H1 (cell line): ENCODE results near the gene PDE9A. TPM values are rescaled to one million over a fixed set of nuclear protein-coding genes. Genes with fewer than 3 reads are reported as not detected.

Experiments
- CTCF ChIA-PET: fragments of 300-600 bp; sonication (Branson Sonifier 250); formaldehyde crosslinking; loops from one replicate; lab custom pipeline; 2021; ENCODE audit not compliant: partially characterized antibody; lab: Charles Lee
- POLR2A ChIA-PET: fragments of 300-600 bp; sonication (Branson Sonifier 250); formaldehyde crosslinking; loops from one replicate; lab custom pipeline; 2021; ENCODE audit warnings: inconsistent platforms; ENCODE audit not compliant: partially characterized antibody; lab: Charles Lee
- DNase-seq, 2 experiments: peaks; one replicate each; pipeline versions ENCODE4 v3.0.0 to v3.0.0-alpha.2; 2010 to 2022; ENCODE audit warnings: low spot score in 2 of 2, low read depth in 1 of 2, mixed read lengths in 1 of 2
- FAIRE-seq: peaks from 2 replicates; lab custom pipeline; 2011; peaks lifted over from hg19 to GRCh38; lab: Jason Lieb, UNC
- H2AFZ ChIP-seq: 2 replicates; pipeline ENCODE4 v1.8.1; 2012; ENCODE audit warnings: low read length, inconsistent platforms
- H2AK5ac ChIP-seq: 2 replicates; pipeline ENCODE4 v1.6.1; 2013; ENCODE audit warnings: low read depth, low read length
- H2BK120ac ChIP-seq: replicated peaks from 2 replicates; pipeline ENCODE3; 2013; ENCODE audit warnings: low read depth, low read length, inconsistent platforms
- H2BK12ac ChIP-seq: 2 replicates; pipeline ENCODE4 v1.6.1; 2013; ENCODE audit warnings: low read depth, low read length
- H2BK15ac ChIP-seq: 2 replicates; pipeline ENCODE4 v1.6.1; 2013; ENCODE audit warnings: low read length
- H2BK20ac ChIP-seq: 2 replicates; pipeline ENCODE4 v1.6.1; 2013; ENCODE audit warnings: low read length
- H2BK5ac ChIP-seq: 2 replicates; pipeline ENCODE4 v1.6.1; 2013; ENCODE audit warnings: low read depth, low read length
- H3K14ac ChIP-seq: 2 replicates; pipeline ENCODE4 v1.6.1; 2013; ENCODE audit warnings: inconsistent platforms; ENCODE audit not compliant: insufficient read length
- H3K18ac ChIP-seq: 2 replicates; pipeline ENCODE4 v1.6.1; 2013; ENCODE audit warnings: low read length; ENCODE audit errors: extremely low read depth
- H3K23ac ChIP-seq: 2 replicates; pipeline ENCODE4 v1.6.1; 2013; ENCODE audit warnings: inconsistent platforms; ENCODE audit not compliant: insufficient read length
- H3K23me2 ChIP-seq: 2 replicates; pipeline ENCODE4 v1.6.1; 2013; ENCODE audit warnings: low read depth, low read length
- H3K27ac ChIP-seq: 2 replicates; pipeline ENCODE4 v1.6.1; 2011; ENCODE audit warnings: low read depth, low read length, inconsistent platforms
- H3K27me3 ChIP-seq, 4 experiments: replicated peaks in 1 of 4; 1 replicate in 1 of 4; 2 replicates in 3 of 4; pipeline versions ENCODE4 v1.6.1 to v1.8.1; 2011 to 2013; ENCODE audit warnings: low read length in 3 of 4, mild to moderate bottlenecking in 3 of 4, inconsistent platforms in 2 of 4, mixed read lengths in 2 of 4, moderate library complexity in 1 of 4; ENCODE audit not compliant: control insufficient read depth in 3 of 4, insufficient read depth in 3 of 4; ENCODE audit errors: extremely low read depth in 1 of 4
- H3K36me3 ChIP-seq, 4 experiments: 2 replicates each; pipeline versions ENCODE4 v1.6.1 to v1.8.1; 2011 to 2013; ENCODE audit warnings: mild to moderate bottlenecking in 4 of 4, low read length in 3 of 4, moderate library complexity in 2 of 4, control low read depth in 1 of 4, inconsistent platforms in 1 of 4; ENCODE audit not compliant: insufficient read depth in 4 of 4, control insufficient read depth in 2 of 4
- H3K4ac ChIP-seq: replicated peaks from 2 replicates; pipeline ENCODE3; 2013; ENCODE audit warnings: low read length, low read depth, mixed read lengths, inconsistent platforms; ENCODE audit not compliant: insufficient read length
- H3K4me1 ChIP-seq, 4 experiments: replicated peaks in 1 of 4; 1 replicate in 1 of 4; 2 replicates in 3 of 4; pipeline versions ENCODE4 v1.6.1 to v1.8.1; 2011 to 2013; ENCODE audit warnings: low read length in 3 of 4, inconsistent platforms in 2 of 4, mixed read lengths in 1 of 4; ENCODE audit not compliant: insufficient read depth in 4 of 4, control insufficient read depth in 3 of 4
- H3K4me2 ChIP-seq, 2 experiments: 2 replicates each; pipeline versions ENCODE4 v1.6.1 to v1.8.1; 2011 to 2013; ENCODE audit warnings: low read depth in 2 of 2, low read length in 2 of 2, control low read depth in 1 of 2, inconsistent platforms in 1 of 2, mild to moderate bottlenecking in 1 of 2; ENCODE audit not compliant: insufficient read depth in 1 of 2
- H3K4me3 ChIP-seq, 4 experiments: fragments of 200-600, 300-600 bp in 1 of 4; sonication (generic), shearing (Covaris generic), sonication (Bioruptor Twin) in 1 of 4; 2 replicates each; pipeline versions ENCODE4 v1.5.1 to v1.8.1; 2011 to 2016; ENCODE audit warnings: low read length in 4 of 4, low read depth in 3 of 4, control low read depth in 2 of 4, inconsistent platforms in 2 of 4, mild to moderate bottlenecking in 2 of 4, mixed read lengths in 1 of 4, moderate library complexity in 1 of 4; ENCODE audit not compliant: insufficient read depth in 2 of 4; ENCODE audit errors: extremely low read depth in 1 of 4
- H3K56ac ChIP-seq: replicated peaks from 2 replicates; pipeline ENCODE3; 2013; ENCODE audit warnings: low read depth, mild to moderate bottlenecking, mixed read lengths, low read length, inconsistent platforms; ENCODE audit not compliant: insufficient read length
- H3K79me1 ChIP-seq: 2 replicates; pipeline ENCODE4 v1.6.1; 2013; ENCODE audit warnings: low read depth, low read length, control low read depth
- H3K79me2 ChIP-seq, 2 experiments: 2 replicates each; pipeline versions ENCODE4 v1.6.1 to v1.8.1; 2012 to 2013; ENCODE audit warnings: low read length in 2 of 2, mild to moderate bottlenecking in 2 of 2, inconsistent platforms in 1 of 2; ENCODE audit not compliant: insufficient read depth in 2 of 2, control insufficient read depth in 1 of 2
- H3K9ac ChIP-seq, 4 experiments: replicated peaks in 1 of 4; 1 replicate in 1 of 4; 2 replicates in 3 of 4; pipeline versions ENCODE4 v1.6.1 to v1.8.1; 2011 to 2013; ENCODE audit warnings: low read depth in 3 of 4, low read length in 3 of 4, control low read depth in 2 of 4, mild to moderate bottlenecking in 2 of 4, moderate library complexity in 2 of 4, inconsistent platforms in 1 of 4; ENCODE audit errors: extremely low read depth in 1 of 4
- H3K9me3 ChIP-seq, 2 experiments: 2 replicates each; pipeline versions ENCODE4 v1.6.1 to v1.8.1; 2012 to 2013; ENCODE audit warnings: mild to moderate bottlenecking in 2 of 2, moderate library complexity in 2 of 2, control low read depth in 1 of 2, inconsistent platforms in 1 of 2, low read depth in 1 of 2, low read length in 1 of 2, mixed read lengths in 1 of 2; ENCODE audit not compliant: insufficient read depth in 2 of 2
- H4K20me1 ChIP-seq, 2 experiments: replicated peaks in 1 of 2; 2 replicates each; pipeline versions ENCODE3 to v1.8.1; 2011 to 2013; ENCODE audit warnings: inconsistent platforms in 2 of 2, low read length in 2 of 2, mild to moderate bottlenecking in 1 of 2; ENCODE audit not compliant: insufficient read depth in 2 of 2, control insufficient read depth in 1 of 2
- H4K5ac ChIP-seq: 2 replicates; pipeline ENCODE4 v1.6.1; 2013; ENCODE audit warnings: low read length, low read depth, mixed read lengths, inconsistent platforms; ENCODE audit not compliant: insufficient read length
- H4K8ac ChIP-seq: 2 replicates; pipeline ENCODE4 v1.8.0; 2013; ENCODE audit warnings: mild to moderate bottlenecking, moderate library complexity, low read length, inconsistent platforms; ENCODE audit not compliant: insufficient read depth; ENCODE audit errors: extremely low read depth
- H4K91ac ChIP-seq: replicated peaks from 2 replicates; pipeline ENCODE3; 2013; ENCODE audit warnings: low read length, mixed read lengths, inconsistent platforms; ENCODE audit not compliant: insufficient read length
- BCL11A ChIP-seq, 2 experiments: IDR thresholded peaks; one replicate each; pipeline ENCODE4 v1.6.1; 2011; ENCODE audit warnings: low read depth in 2 of 2, low read length in 2 of 2, mild to moderate bottlenecking in 2 of 2
- CBX8 ChIP-seq: fragments of 300-800, 300-1000 bp; sonication (generic); IDR thresholded peaks from 2 replicates; pipeline ENCODE4 v1.7.1; 2016; ENCODE audit warnings: low read depth, low read length, borderline replicate concordance
- CHD2 ChIP-seq: IDR thresholded peaks from 2 replicates; pipeline ENCODE4 v1.6.1; 2012; ENCODE audit warnings: low read length, improper control_type of control experiment
- CREB1 ChIP-seq: IDR thresholded peaks from 2 replicates; pipeline ENCODE4 v1.6.1; 2012; ENCODE audit warnings: inconsistent platforms
- HDAC6 ChIP-seq: IDR thresholded peaks from one replicate; pipeline ENCODE4 v1.7.1; 2012; ENCODE audit warnings: low read depth, mild to moderate bottlenecking, inconsistent platforms, low read length, moderate library complexity
- MAFK ChIP-seq: IDR thresholded peaks from 2 replicates; pipeline ENCODE4 v1.6.1; 2012; ENCODE audit warnings: low read depth, mild to moderate bottlenecking, improper control_type of control experiment, low read length
- RAD21 ChIP-seq, 2 experiments: IDR thresholded peaks in 1 of 2; conservative IDR thresholded peaks in 1 of 2; 2 replicates each; pipeline ENCODE4 v1.6.1; 2011; ENCODE audit warnings: low read depth in 2 of 2, low read length in 2 of 2, improper control_type of control experiment in 1 of 2, inconsistent platforms in 1 of 2, mild to moderate bottlenecking in 1 of 2, moderate library complexity in 1 of 2
- RBBP5 ChIP-seq: IDR thresholded peaks from 2 replicates; pipeline ENCODE4 v1.7.1; 2012; ENCODE audit warnings: low read depth, mild to moderate bottlenecking, inconsistent platforms, low read length, moderate library complexity, borderline replicate concordance
- SAP30 ChIP-seq: fragments of 300-600 bp; sonication (generic); IDR thresholded peaks from 2 replicates; pipeline ENCODE4 v1.7.1; 2012; ENCODE audit warnings: low read length, moderate library complexity, mild to moderate bottlenecking, inconsistent platforms; ENCODE audit not compliant: insufficient read depth, insufficient replicate concordance
- SIRT6 ChIP-seq: IDR thresholded peaks from one replicate; pipeline ENCODE4 v1.7.1; 2012; ENCODE audit warnings: low read length, inconsistent platforms
- SIX5 ChIP-seq: IDR thresholded peaks from 2 replicates; pipeline ENCODE4 v1.6.1; 2011; ENCODE audit warnings: mild to moderate bottlenecking, low read depth, low read length
- ZNF274 ChIP-seq: IDR thresholded peaks from 2 replicates; pipeline ENCODE4 v1.7.0; 2012; ENCODE audit warnings: low read length, borderline replicate concordance; ENCODE audit errors: extremely low read depth
- WGBS, 2 experiments: shearing (Covaris generic) in 1 of 2; methylation state at CpG; one replicate each; pipeline versions ENCODE4 v1.1.6 to v1.1.7; 2013 to 2015; ENCODE audit warnings: low lambda C conversion rate in 2 of 2, mixed read lengths in 2 of 2, inconsistent platforms in 1 of 2, low coverage in 1 of 2, missing lambda C conversion rate in 1 of 2; ENCODE audit not compliant: insufficient replicate concordance in 2 of 2, insufficient coverage in 1 of 2, insufficient read length in 1 of 2; ENCODE audit errors: extremely low coverage in 1 of 2, missing lambda C conversion rate in 1 of 2; 5-methylcytosine and 5-hydroxymethylcytosine counted together
- polyA plus RNA-seq, 7 experiments: library from polyadenylated mRNA; depleted of rRNA in 3 of 7; stranded (reverse) in 5 of 7; unstranded in 2 of 7; fragments of >200 nt in 5 of 7; fragments of 200-250 nt in 2 of 7; gene quantifications; 1 replicate in 5 of 7; 2 replicates in 1 of 7; 4 replicates in 1 of 7; pipeline versions ENCODE4 v1.2.1 to v1.2.3, GENCODE V29; 2011 to 2013; ENCODE audit warnings: missing spikeins in 2 of 7, mixed read lengths in 2 of 7
- total RNA-seq: library from RNA; stranded (reverse); fragmentation: NEBNext Ultra II Directional; extraction: Animal tissue kit (Norgen Biotek cat#: 25700); gene quantifications from 2 replicates; pipeline ENCODE4 v1.2.1, GENCODE V29; 2021
- TF ChIP-seq, protein P1 (sequence below): IDR thresholded peaks from 2 replicates; pipeline ENCODE4 v1.6.1; 2011; ENCODE audit warnings: low read length, improper control_type of control experiment

PDE9A gene
- total and polyA plus RNA-seq, 2 of the 8 experiments (the other 6 are each of a cell fraction or from before 2014, with no cell fraction given): 39.2 to 45.9 TPM

DNA sequence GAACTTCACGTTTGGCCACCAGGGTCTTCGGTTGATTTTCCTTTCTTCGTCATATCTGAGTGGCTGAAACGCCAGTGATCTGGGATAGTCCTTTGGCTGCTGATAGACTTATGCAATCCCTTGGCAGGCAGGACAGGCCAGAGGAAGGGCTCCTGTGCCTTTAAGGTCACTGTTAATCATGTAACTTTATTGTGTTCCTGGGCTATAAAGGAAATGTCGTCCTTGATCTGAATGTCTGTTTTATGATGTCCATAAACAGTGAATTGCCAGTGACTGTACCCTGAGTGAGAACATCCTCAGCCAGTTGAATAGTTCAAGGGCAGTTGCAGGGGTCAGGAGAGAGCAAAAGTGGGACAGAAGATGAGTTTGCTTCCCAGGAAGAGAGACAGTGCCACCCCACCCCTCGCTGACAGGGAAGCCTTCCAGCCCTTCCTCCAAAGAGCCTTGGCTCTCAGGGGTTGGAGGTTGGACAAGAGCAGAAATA lies 68.0 kb downstream of the PDE9A start:
- Histone ChIP-seq H2BK5ac (no peak overlapping the region), H2AK5ac (no peak overlapping the region), H3K27me3 (no peaks in the 10 kb centered on the region), H4K91ac (no peak overlapping the region), H3K27ac (no peak overlapping the region), H4K8ac (no peak overlapping the region), H3K9ac (no peak overlapping the region), H3K4me3 (no peak overlapping the region), H3K14ac (no peak overlapping the region), H2BK15ac (no peak overlapping the region), H2BK12ac (no peak overlapping the region), H4K5ac (no peak overlapping the region), H3K79me1 (no peaks in the 10 kb centered on the region), H3K9me3 (no peaks in the 10 kb centered on the region), H3K4me1 (no peaks in the 10 kb centered on the region), H3K23ac (no peak overlapping the region), H4K20me1 (peaks cover 0 to 7% of the 10 kb centered on the region in 2 experiments), H2BK120ac (no peak overlapping the region), H3K4me2 (no peak overlapping the region), H3K23me2 (no peaks in the 10 kb centered on the region), H3K56ac (no peak overlapping the region), H2BK20ac (no peak overlapping the region), H3K79me2 (no peaks in the 10 kb centered on the region), H3K4ac (no peak overlapping the region), H2AFZ (no peak overlapping the region), H3K18ac (no peak overlapping the region), H3K36me3 (no peaks in the 10 kb centered on the region; a peak in 1 of 8 replicates)
- ChIA-PET POLR2A (no interaction called here), CTCF (interaction anchor here (1.2 kb wide), 2 partner anchors 128 to 198 kb away, joined by 3 to 4 read pairs; no protein-coding TSS in a partner anchor)
- no peak for FAIRE-seq
- no peak for DNase-seq
- 73% methylated on average over 6 of the region's 6 CpGs; no CpG with 5 or more reads in 1 of the 2 experiments for WGBS, 2 experiments
- no peak for TF ChIP-seq ZNF274
- TF ChIP-seq RAD21 (IDR thresholded peaks at IDR 0.05 in 1 of 2, conservative IDR thresholded peaks at IDR 0.05 in 1 of 2; ENCODE audit: low read depth in 2 of 2, low read length in 2 of 2): no peak
- TF ChIP-seq SIRT6: no peak
- no peak for TF ChIP-seq BCL11A (IDR thresholded peaks at IDR 0.05; ENCODE audit: low read depth in 2 of 2, low read length in 2 of 2)
- TF ChIP-seq CREB1: no peak
- no peak for TF ChIP-seq MAFK
- TF ChIP-seq HDAC6: no peak
- TF ChIP-seq CHD2: no peak
- no peak for TF ChIP-seq CBX8
- TF ChIP-seq RBBP5: no peak
- TF ChIP-seq SIX5: no peak
- TF ChIP-seq, protein P1, sequence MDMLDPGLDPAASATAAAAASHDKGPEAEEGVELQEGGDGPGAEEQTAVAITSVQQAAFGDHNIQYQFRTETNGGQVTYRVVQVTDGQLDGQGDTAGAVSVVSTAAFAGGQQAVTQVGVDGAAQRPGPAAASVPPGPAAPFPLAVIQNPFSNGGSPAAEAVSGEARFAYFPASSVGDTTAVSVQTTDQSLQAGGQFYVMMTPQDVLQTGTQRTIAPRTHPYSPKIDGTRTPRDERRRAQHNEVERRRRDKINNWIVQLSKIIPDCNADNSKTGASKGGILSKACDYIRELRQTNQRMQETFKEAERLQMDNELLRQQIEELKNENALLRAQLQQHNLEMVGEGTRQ: no peak
- no peak for TF ChIP-seq SAP30
